SK-N-SH (cell line): ENCODE data around the gene SNIP1. TPM values are rescaled to one million over a fixed set of nuclear protein-coding genes. Genes with fewer than 3 reads are reported as not detected.

Source experiments
- CTCF ChIA-PET: fragments of 300-600, 350-600 bp; formaldehyde crosslinking; extraction: SDS; loops from one replicate; lab custom pipeline; 2021; lab: Yijun Ruan, JAX
- POLR2A ChIA-PET: fragments of 350-600 bp; sonication (Branson Sonifier 250); formaldehyde crosslinking; extraction: SDS; loops from one replicate; lab custom pipeline; 2020; ENCODE audit warnings: antibody characterized with exemption, inconsistent platforms; lab: Yijun Ruan, JAX
- DNase-seq: peaks from one replicate; pipeline ENCODE4 v3.0.0; 2012
- H2AFZ ChIP-seq: fragments of 200-600 bp; sonication (generic); 2 replicates; pipeline ENCODE4 v1.8.1; 2016; ENCODE audit warnings: antibody characterized with exemption, mild to moderate bottlenecking, low read depth
- H3F3A ChIP-seq: fragments of 200-600 bp; sonication (generic); replicated peaks from 2 replicates; pipeline ENCODE3; 2016; ENCODE audit warnings: antibody characterized with exemption, mild to moderate bottlenecking; ENCODE audit not compliant: insufficient read depth
- H3K27ac ChIP-seq, 2 experiments: fragments of 200-500 bp in 1 of 2; fragments of 200-600 bp in 1 of 2; sonication (Bioruptor generic) in 1 of 2; sonication (generic), shearing (Covaris generic) in 1 of 2; 2 replicates each; pipeline versions ENCODE4 v1.5.1 to v1.6.1; 2014 to 2016; ENCODE audit warnings: low read depth in 2 of 2, inconsistent platforms in 1 of 2, low read length in 1 of 2, mild to moderate bottlenecking in 1 of 2, mixed read lengths in 1 of 2
- H3K27me3 ChIP-seq: fragments of 200-600 bp; sonication (generic), shearing (Covaris generic); 2 replicates; pipeline ENCODE4 v1.6.1; 2016; ENCODE audit warnings: mixed run types; ENCODE audit not compliant: insufficient read depth
- H3K36me3 ChIP-seq, 2 experiments: fragments of 200-500 bp in 1 of 2; fragments of 200-600 bp in 1 of 2; sonication (Bioruptor generic) in 1 of 2; sonication (generic) in 1 of 2; replicated peaks in 1 of 2; 2 replicates each; pipeline versions ENCODE3 to v1.5.1; 2014 to 2016; ENCODE audit warnings: low read length in 1 of 2, mild to moderate bottlenecking in 1 of 2; ENCODE audit not compliant: insufficient read depth in 2 of 2, control insufficient read depth in 1 of 2
- H3K4me1 ChIP-seq, 2 experiments: fragments of 200-500 bp in 1 of 2; fragments of 200-600 bp in 1 of 2; sonication (Bioruptor generic) in 1 of 2; sonication (generic), shearing (Covaris generic) in 1 of 2; 2 replicates each; pipeline versions ENCODE4 v1.5.1 to v1.6.1; 2014 to 2016; ENCODE audit warnings: low read depth in 1 of 2, low read length in 1 of 2, mixed run types in 1 of 2; ENCODE audit not compliant: insufficient read depth in 2 of 2, control insufficient read depth in 1 of 2
- H3K4me2 ChIP-seq: fragments of 200-600 bp; sonication (generic), shearing (Covaris generic); 2 replicates; pipeline ENCODE4 v1.6.1; 2017; ENCODE audit warnings: mixed run types
- H3K4me3 ChIP-seq, 2 experiments: fragments of 200-500 bp in 1 of 2; fragments of 200-600 bp in 1 of 2; sonication (Bioruptor generic) in 1 of 2; sonication (generic), shearing (Covaris generic) in 1 of 2; 2 replicates each; pipeline versions ENCODE4 v1.5.1 to v1.8.1; 2014 to 2016; ENCODE audit warnings: low read depth in 2 of 2, inconsistent platforms in 1 of 2, low read length in 1 of 2, mild to moderate bottlenecking in 1 of 2, mixed read lengths in 1 of 2, moderate library complexity in 1 of 2
- H3K79me2 ChIP-seq: fragments of 200-600 bp; sonication (generic); 2 replicates; pipeline ENCODE4 v1.8.1; 2017; ENCODE audit warnings: mild to moderate bottlenecking; ENCODE audit not compliant: insufficient read depth
- H3K9ac ChIP-seq: fragments of 200-600 bp; sonication (generic); 2 replicates; pipeline ENCODE4 v1.6.1; 2017; ENCODE audit warnings: mixed run types
- H3K9me2 ChIP-seq: fragments of 200-600 bp; sonication (generic); 2 replicates; pipeline ENCODE4 v1.6.1; 2017; ENCODE audit warnings: mixed run types
- H3K9me3 ChIP-seq: fragments of 200-600 bp; sonication (generic); 2 replicates; pipeline ENCODE4 v1.6.1; 2017; ENCODE audit warnings: mixed run types, mild to moderate bottlenecking, moderate library complexity
- H4K20me1 ChIP-seq: fragments of 200-600 bp; sonication (generic); 2 replicates; pipeline ENCODE4 v1.6.1; 2017; ENCODE audit warnings: mild to moderate bottlenecking, mixed run types; ENCODE audit not compliant: insufficient read depth
- CHD2 ChIP-seq: fragments of 150-350 bp; IDR thresholded peaks from 2 replicates; pipeline ENCODE4 v1.6.1; 2018; ENCODE audit warnings: low read length; ENCODE audit not compliant: partially characterized antibody
- CTCF ChIP-seq: fragments of 200-600 bp; sonication (generic); IDR thresholded peaks from 2 replicates; pipeline ENCODE4 v1.6.1; 2017; ENCODE audit warnings: antibody characterized with exemption, mild to moderate bottlenecking, moderate library complexity
- ELF1 ChIP-seq: IDR thresholded peaks from 2 replicates; pipeline ENCODE4 v1.4.0; 2012
- FOXJ3 ChIP-seq: sonication (generic); formaldehyde crosslinking; IDR thresholded peaks from 2 replicates; pipeline ENCODE4 v1.5.1; 2020; ENCODE audit warnings: mild to moderate bottlenecking, missing genetic modification reagents
- FOXM1 ChIP-seq: IDR thresholded peaks from 2 replicates; pipeline ENCODE4 v1.4.0; 2012; ENCODE audit warnings: low read depth, mild to moderate bottlenecking
- GABPA ChIP-seq: IDR thresholded peaks from 2 replicates; pipeline ENCODE4 v1.4.0; 2012; ENCODE audit warnings: low read depth, mild to moderate bottlenecking
- GATA2 ChIP-seq: sonication (generic); formaldehyde crosslinking; IDR thresholded peaks from 2 replicates; pipeline ENCODE4 v1.5.0; 2020; ENCODE audit warnings: mild to moderate bottlenecking, missing genetic modification reagents
- MEF2A ChIP-seq: IDR thresholded peaks from 2 replicates; pipeline ENCODE4 v1.4.0; 2012; ENCODE audit warnings: low read depth, borderline replicate concordance
- MXI1 ChIP-seq: IDR thresholded peaks from 2 replicates; pipeline ENCODE4 v1.6.1; 2012; ENCODE audit warnings: mild to moderate bottlenecking, low read depth, low read length, improper control_type of control experiment
- RAD21 ChIP-seq: IDR thresholded peaks from 2 replicates; pipeline ENCODE4 v1.6.1; 2012; ENCODE audit warnings: mild to moderate bottlenecking, low read length
- RCOR1 ChIP-seq: fragments of 150-350 bp; IDR thresholded peaks from 2 replicates; pipeline ENCODE4 v1.6.1; 2017; ENCODE audit warnings: antibody characterized with exemption, low read length
- REST ChIP-seq: IDR thresholded peaks from 2 replicates; pipeline ENCODE4 v1.6.1; 2012; ENCODE audit warnings: mild to moderate bottlenecking, low read depth, low read length, moderate library complexity
- RFX5 ChIP-seq: IDR thresholded peaks from 2 replicates; pipeline ENCODE4 v1.6.1; 2012; ENCODE audit warnings: mild to moderate bottlenecking, improper control_type of control experiment, low read length
- SIN3A ChIP-seq: IDR thresholded peaks from 2 replicates; pipeline ENCODE4 v1.6.1; 2012; ENCODE audit warnings: low read depth, mild to moderate bottlenecking, low read length, moderate library complexity, borderline replicate concordance
- SMC3 ChIP-seq: IDR thresholded peaks from 2 replicates; pipeline ENCODE4 v1.6.1; 2012; ENCODE audit warnings: low read depth, low read length, improper control_type of control experiment
- TEAD4 ChIP-seq: IDR thresholded peaks from 2 replicates; pipeline ENCODE4 v1.4.0; 2012; ENCODE audit warnings: mild to moderate bottlenecking, borderline replicate concordance; ENCODE audit not compliant: insufficient read depth
- USF1 ChIP-seq: IDR thresholded peaks from 2 replicates; pipeline ENCODE4 v1.4.0; 2012; ENCODE audit warnings: low read depth, borderline replicate concordance
- USF2 ChIP-seq: fragments of 150-350 bp; IDR thresholded peaks from 2 replicates; pipeline ENCODE4 v1.6.1; 2017; ENCODE audit warnings: antibody characterized with exemption, low read length, low read depth, borderline replicate concordance
- YY1 ChIP-seq: IDR thresholded peaks from 2 replicates; pipeline ENCODE4 v1.4.0; 2012; ENCODE audit warnings: low read depth, mild to moderate bottlenecking
- WGBS: methylation state at CpG from one replicate; pipeline ENCODE4 v1.1.6; 2017; ENCODE audit warnings: low lambda C conversion rate; 5-methylcytosine and 5-hydroxymethylcytosine counted together
- polyA plus RNA-seq, 3 experiments: library from polyadenylated mRNA; depleted of rRNA; stranded (reverse); fragments of >200 nt; gene quantifications; 2 replicates each; pipeline ENCODE4 v1.2.3, GENCODE V29; 2012

SNIP1 gene
- polyA plus RNA-seq, 1 of the 3 experiments (the other 2 are of a cell fraction): 10.2 TPM

- H4K20me1 ChIP-seq: 0 out of 2 replicates have a peak, but pooled peaks cover 7% of the 10 kb centered on the region
- H3K27me3 ChIP-seq: no peaks in the 10 kb centered on the region
- 67% methylated on average over 5 of the region's 5 CpGs for WGBS
- H3K27ac ChIP-seq: no peak overlapping the region
- POLR2A ChIA-PET: no interaction called here
- H3K9me2 ChIP-seq: no peaks in the 10 kb centered on the region
- TF ChIP-seq RAD21: no peak
- no peak for TF ChIP-seq RFX5
- TF ChIP-seq MEF2A: no peak
- no peak for TF ChIP-seq FOXM1
- TF ChIP-seq GATA2 (CRISPR knock-in tag): no peak
- TF ChIP-seq MXI1: no peak
- no peak for TF ChIP-seq CHD2
- no peak for TF ChIP-seq GABPA
- TF ChIP-seq TEAD4: no peak
- TF ChIP-seq, all 33 proteins: peak for 0
- Histone ChIP-seq H3K4me1 (0 out of 4 replicates have a peak, but pooled peaks cover 0 to 3% of the 10 kb centered on the region in 2 experiments), H3K4me2 (no peak overlapping the region), H3K9ac (no peak overlapping the region), H3K4me3 (no peak overlapping the region), H3K36me3 (peaks cover 48 to 64% of the 10 kb centered on the region in 2 experiments), H2AFZ (no peak overlapping the region), H3K9me3 (no peaks in the 10 kb centered on the region), H3K79me2 (peaks cover 92% of the 10 kb centered on the region), H3F3A (peaks cover 12% of the 10 kb centered on the region)
- CTCF ChIA-PET: no interaction called here
- DNase-seq: no peak
Observed at GRCh38 chr1:37545019-37545418, 9.1 kb downstream of the SNIP1 start.

GRCh38 chr1:37544530-37544929 lies 9.6 kb downstream of the SNIP1 start:
- Histone ChIP-seq H3K27me3 (no peaks in the 10 kb centered on the region), H3F3A (peaks cover 7% of the 10 kb centered on the region), H3K36me3 (peaks cover 49 to 64% of the 10 kb centered on the region in 2 experiments), H3K9ac (no peak overlapping the region), H3K9me3 (no peaks in the 10 kb centered on the region), H3K4me1 (no peaks in the 10 kb centered on the region), H3K4me3 (no peak overlapping the region), H3K79me2 (peaks cover 88% of the 10 kb centered on the region), H2AFZ (no peak overlapping the region), H3K9me2 (no peaks in the 10 kb centered on the region), H3K4me2 (no peak overlapping the region), H3K27ac (no peak overlapping the region), H4K20me1 (0 out of 2 replicates have a peak, but pooled peaks cover 3% of the 10 kb centered on the region)
- 99% methylated on average over 21 of the region's 21 CpGs for WGBS
- POLR2A ChIA-PET: no interaction called here
- no peak for DNase-seq
- CTCF ChIA-PET: no interaction called here
- TF ChIP-seq SMC3: no peak
- no peak for TF ChIP-seq FOXJ3 (CRISPR knock-in tag)
- no peak for TF ChIP-seq SIN3A
- TF ChIP-seq CTCF: no peak
- TF ChIP-seq YY1: no peak
- no peak for TF ChIP-seq MXI1
- no peak for TF ChIP-seq RCOR1
- TF ChIP-seq ELF1: no peak
- no peak for TF ChIP-seq REST
- no peak for TF ChIP-seq USF2
- TF ChIP-seq USF1: no peak
